ENCODE results near the gene LRRC45.

Gene LRRC45

DNA sequence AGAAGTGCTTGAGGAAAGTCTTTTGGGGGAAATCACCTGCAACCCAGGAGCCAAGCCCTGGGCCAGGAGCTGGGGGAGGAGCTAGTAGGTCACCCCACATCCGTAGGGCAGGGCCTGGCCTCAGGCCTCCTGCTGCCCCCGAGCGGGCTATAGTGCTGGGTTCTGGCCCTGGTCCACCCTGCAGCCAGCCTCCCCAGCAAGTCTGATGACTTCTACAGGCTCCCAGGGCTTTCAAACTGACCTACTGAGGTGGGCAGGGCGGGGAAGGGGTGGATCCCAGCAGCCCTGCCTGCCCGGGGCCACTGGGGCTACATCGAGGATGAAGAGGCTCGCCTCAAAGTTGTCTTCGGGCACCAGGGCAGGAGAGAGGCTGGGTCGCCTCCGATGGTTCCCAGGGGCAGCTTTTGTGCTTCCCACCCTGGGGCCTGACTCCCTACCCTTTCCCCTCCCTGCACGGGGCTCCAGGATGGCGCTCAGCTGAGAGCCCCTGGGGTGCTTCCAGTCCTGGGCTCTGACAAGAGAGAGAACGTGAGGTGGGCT is 5.4 kb upstream of the LRRC45 start:
- Mint-ChIP-seq H3K4me1 (ENCODE audit: low read depth) (peaks cover 7% of the 10 kb centered on the region), H3K27ac (no peak overlapping the region), H3K4me3 (no peak overlapping the region), H3K9me3 (no peaks in the 10 kb centered on the region), H3K27me3 (ENCODE audit: low read depth) (no peaks in the 10 kb centered on the region), H3K36me3 (ENCODE audit: low read depth) (no peaks in the 10 kb centered on the region)
- DNase-seq (ENCODE audit: low spot score): no peak

DNA sequence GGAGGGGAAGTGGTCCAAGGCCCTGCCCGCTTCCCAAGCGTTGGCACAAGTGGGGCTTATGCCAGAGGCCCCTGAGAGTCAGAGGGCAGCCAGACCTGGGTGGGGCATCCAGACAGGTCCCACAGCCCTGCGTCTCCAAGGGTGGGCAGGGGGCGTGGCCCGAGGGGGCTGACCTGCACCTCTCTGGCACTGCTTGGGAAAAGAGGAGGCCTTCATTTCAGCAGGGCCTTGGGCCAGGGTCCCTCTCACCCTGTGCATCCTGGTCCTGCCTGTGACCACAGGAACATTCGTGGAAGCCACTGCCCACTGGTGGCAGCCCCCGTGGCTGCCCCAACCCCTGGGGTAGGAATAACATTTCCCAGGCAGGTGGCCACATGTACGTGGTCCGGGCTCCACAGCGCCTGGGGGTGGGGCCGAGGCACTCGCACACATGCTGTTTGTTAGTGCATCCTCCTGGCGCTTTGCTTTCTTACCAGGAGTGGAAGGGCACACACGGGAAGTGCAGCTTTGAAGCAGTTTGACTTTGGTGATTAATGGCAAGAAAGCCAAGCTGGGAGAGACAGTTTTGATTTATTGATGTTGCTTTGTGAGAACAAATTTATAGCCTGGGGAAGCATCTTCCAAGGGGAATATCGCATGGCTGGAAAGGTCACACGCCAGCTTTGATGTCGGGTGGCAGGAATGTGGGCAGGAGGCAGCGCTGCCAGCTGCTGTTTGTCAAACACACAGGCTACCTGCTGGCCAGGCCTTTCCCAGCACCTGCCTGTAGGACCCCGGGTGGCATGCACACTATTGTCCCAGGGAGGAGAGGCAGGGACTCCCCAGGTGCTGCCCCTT is 4.7 kb upstream of the LRRC45 start:
- Mint-ChIP-seq H3K9me3 (no peaks in the 10 kb centered on the region), H3K36me3 (ENCODE audit: low read depth) (no peaks in the 10 kb centered on the region), H3K4me3 (no peak overlapping the region), H3K27ac (no peak overlapping the region), H3K27me3 (ENCODE audit: low read depth) (no peaks in the 10 kb centered on the region), H3K4me1 (ENCODE audit: low read depth) (peaks cover 7% of the 10 kb centered on the region)
- no peak for DNase-seq (ENCODE audit: low spot score)

DNA sequence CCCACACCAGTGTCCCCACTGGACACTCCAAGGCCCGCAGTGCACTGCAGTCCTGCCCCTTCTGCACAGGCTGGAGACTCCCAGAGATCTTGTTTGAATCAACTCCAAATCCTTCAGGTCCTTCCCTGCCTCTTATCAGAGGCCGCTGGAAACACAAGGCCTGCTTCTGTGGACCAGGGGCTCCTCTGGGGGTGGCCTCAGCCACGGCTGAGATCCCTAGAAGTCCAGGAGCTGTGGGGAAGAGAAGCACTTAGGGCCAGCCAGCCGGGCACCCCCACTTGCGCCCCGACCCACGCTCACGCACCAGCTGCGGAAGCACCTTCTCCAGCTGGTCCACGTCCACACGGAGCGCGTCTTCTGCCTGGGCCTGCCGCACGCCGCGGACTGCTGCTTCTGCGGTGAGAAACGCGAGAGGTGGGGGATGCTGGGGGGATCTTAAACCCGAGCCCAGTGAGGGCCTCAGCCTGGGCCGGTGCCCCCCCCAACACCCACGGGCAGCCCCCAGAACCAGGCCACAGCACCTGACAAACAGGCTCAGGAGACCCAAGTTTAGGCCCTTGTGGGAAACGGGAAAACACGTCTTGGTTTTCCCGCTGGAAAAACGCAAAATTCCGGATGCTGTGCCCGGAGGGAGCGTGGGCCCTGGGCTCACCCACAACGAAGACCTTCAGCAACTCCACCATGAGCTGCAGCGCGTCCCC is 4.0 kb upstream of the LRRC45 start:
- H3K4me1 Mint-ChIP-seq (ENCODE audit: low read depth): peaks cover 12% of the 10 kb centered on the region
- no peak overlapping the region for H3K27ac Mint-ChIP-seq
- no peak overlapping the region for H3K4me3 Mint-ChIP-seq
- H3K9me3 Mint-ChIP-seq: no peaks in the 10 kb centered on the region
- no peaks in the 10 kb centered on the region for H3K27me3 Mint-ChIP-seq (ENCODE audit: low read depth)
- DNase-seq (ENCODE audit: low spot score): no peak
- H3K36me3 Mint-ChIP-seq (ENCODE audit: low read depth): no peaks in the 10 kb centered on the region

DNA sequence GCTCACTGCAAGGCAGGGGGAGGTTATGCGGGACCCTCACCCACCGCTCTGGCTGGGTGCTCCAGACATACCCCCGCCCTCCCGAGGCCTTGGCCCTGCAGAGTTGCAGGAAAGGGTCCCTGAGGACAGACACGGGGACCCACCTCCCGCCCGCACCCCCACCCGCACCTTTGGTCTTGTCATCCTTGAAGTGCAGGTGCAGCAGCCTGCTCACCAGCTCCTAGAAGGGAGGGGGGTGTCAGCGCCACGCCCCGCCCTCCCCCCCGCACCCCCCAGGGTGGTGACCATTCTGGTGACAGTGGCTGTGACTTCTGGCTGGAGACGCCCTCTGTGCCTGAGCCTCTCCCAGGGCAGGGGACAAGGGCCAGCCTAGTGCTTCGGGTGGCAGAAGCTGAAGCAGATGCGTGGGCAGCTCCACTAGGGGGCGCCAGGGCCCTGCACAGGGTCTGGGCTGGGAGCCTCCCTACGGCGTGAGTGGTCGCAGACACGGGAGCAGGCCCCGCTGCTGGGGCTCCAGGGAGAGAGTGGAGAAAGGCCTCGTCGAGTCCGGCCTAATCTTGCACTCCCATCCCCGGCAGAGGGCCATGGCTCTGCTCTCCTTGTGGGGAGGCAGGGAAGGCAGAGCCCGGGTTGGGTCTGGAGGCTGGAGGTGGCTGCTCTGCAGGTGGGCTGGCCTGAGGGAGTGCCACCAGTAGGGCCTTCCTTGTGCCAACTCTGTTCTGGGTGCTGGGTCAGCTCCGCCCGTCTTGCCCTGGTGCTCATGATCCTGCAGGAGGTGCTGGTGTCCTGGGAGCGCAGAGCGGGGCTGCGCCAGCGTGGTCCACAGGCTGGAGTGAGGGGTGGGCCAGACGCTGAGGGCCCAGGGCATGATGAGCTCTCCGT is 3.2 kb upstream of the LRRC45 start:
- H3K4me3 Mint-ChIP-seq: peak overlapping the region; percentile 43

DNA sequence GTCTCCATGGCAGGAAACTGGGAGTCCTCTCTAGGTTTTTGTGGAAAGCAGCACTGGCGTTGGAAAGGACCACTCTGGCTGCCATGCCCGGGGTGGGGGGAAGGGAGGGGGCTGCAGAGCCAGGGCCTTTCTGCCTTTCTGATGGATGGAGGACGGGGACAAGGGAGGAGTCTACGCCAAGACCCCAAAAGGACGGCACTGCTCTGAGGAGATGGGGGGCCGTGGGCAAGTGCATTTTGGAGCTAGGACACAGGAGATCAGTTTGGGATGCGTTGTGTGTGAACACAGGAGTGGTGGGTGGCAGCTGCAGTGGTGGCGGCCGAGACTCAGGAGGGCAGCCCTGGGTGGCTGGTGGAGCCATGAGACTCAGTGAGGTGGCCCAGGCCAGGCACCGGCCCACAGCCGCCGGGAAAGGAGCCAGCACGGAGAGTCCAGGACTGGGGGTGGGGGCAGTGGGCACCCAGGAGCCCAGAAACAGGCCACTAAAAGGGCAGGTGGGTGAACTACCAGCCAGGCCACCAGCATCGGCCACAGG is 2.5 kb upstream of the LRRC45 start:
- no peaks in the 10 kb centered on the region for H3K27me3 Mint-ChIP-seq (ENCODE audit: low read depth)
- DNase-seq (ENCODE audit: low spot score): no peak
- H3K4me3 Mint-ChIP-seq: peak overlapping the region; percentile 18
- H3K27ac Mint-ChIP-seq: peak overlapping the region; percentile 20
- peaks cover 15% of the 10 kb centered on the region for H3K4me1 Mint-ChIP-seq (ENCODE audit: low read depth)
- H3K9me3 Mint-ChIP-seq: no peaks in the 10 kb centered on the region
- H3K36me3 Mint-ChIP-seq (ENCODE audit: low read depth): peaks cover 2% of the 10 kb centered on the region

More for the DNA sequence above, 3.2 kb upstream of the LRRC45 start:
- peak; percentile 63 for DNase-seq (ENCODE audit: low spot score)
- Mint-ChIP-seq H3K27me3 (ENCODE audit: low read depth) (no peaks in the 10 kb centered on the region), H3K27ac (no peak overlapping the region), H3K4me1 (ENCODE audit: low read depth) (peaks cover 15% of the 10 kb centered on the region), H3K9me3 (no peaks in the 10 kb centered on the region), H3K36me3 (ENCODE audit: low read depth) (no peaks in the 10 kb centered on the region)

DNA sequence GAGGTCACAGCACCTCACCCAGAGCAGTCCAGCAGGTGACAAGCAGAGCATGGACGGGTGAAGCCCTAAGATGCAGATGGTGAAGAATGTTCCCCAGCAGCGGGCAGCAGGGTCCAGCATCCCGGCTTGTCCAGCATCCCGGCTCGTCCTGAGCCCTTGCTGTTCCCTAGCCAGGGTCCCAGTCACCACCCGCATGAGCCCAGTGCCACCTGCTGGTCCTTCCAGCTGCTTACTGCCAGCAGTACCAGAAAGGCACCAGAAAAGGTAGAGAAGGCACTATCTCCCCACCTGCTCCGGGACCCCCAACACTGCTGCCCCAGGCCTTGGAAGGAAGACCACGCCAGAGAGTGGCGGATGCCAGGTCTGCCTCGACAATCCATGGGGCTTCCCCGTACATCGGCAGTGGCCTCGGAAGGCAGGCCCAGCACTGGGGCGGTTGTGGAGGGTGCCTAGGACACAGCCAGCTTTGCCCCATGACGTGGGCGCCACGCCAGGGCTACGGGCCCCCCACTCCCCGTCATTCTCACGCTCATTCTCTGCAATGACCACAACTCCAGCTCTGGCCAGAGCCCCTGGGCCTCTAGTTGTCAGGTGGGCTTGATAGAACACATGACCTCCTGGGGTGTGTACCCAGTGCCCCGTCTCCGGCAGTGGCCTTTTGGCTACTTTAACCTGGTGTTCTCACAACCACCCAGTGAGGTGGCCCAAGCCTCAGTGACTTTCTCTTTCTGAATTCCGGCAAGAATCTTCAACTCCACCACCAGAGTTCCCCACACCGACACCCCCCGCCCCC is 1.8 kb upstream of the LRRC45 start:
- H3K4me1 Mint-ChIP-seq (ENCODE audit: low read depth): peaks cover 15% of the 10 kb centered on the region
- peak overlapping the region; percentile 69 for H3K27ac Mint-ChIP-seq
- H3K9me3 Mint-ChIP-seq: no peaks in the 10 kb centered on the region
- H3K4me3 Mint-ChIP-seq: peak overlapping the region; percentile 87
- peak; percentile 40 for DNase-seq (ENCODE audit: low spot score)
- H3K27me3 Mint-ChIP-seq (ENCODE audit: low read depth): no peaks in the 10 kb centered on the region
- peaks cover 2% of the 10 kb centered on the region for H3K36me3 Mint-ChIP-seq (ENCODE audit: low read depth)

DNA sequence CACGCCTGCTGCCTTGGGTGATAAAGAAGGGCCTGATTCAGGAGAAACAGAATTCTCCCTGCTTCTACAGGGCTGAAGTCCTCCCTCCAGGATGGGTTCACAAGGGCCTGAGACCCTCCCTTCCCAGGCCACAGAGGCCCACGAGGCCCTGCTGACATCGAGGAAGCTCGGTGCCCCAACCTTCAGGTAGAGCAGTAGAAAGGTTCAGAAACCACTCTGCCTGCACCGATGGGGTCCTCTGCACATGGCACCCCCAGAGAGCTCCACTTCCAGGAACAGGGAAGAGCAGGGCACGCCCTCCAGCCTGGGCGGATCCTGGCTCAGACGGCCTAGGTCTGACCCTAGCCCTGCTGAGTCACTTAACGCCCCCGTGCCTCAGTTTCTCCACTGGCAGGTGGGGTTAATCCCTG is 1.2 kb upstream of the LRRC45 start:
- Mint-ChIP-seq H3K27me3 (ENCODE audit: low read depth) (no peaks in the 10 kb centered on the region), H3K4me1 (ENCODE audit: low read depth) (peaks cover 15% of the 10 kb centered on the region)

DNA sequence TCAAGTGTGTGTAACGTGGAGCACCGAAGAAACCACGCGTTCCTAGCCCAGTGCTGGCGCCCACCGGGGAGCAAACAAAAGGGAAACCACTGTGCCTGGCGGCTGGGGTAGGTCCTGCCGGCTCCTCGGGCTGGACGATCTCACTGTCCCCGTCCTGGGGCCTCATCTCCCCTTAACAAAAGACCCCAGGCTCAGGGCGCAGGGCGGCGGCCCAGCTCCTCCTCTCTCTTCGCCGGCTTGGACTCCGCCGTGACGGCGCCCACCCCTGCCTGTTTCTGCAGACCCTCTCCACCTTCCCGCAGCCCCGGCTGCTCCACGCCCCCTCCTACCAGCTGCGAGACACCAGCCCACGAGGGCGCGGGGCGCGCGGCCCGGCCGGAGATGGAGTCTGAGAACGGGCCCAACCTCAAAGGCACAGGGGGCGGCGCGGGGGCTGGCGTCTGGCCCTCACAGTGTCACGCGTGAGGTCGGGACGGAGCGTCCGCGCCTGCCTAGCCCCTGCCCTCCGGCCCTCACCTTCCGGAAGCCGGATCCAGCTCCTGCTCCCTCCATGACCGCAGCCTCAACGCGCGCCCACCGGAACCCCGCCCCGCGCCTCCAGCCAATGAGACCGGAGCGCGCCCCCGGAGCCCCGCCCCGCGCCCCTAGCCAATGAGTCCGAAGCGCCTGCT is 660 bp upstream of the LRRC45 start, which contains the start of gene CENPX:
CENPX (minus strand) TSS at position 569 of the 671 bp plus-strand sequence; CDS start at position 552, 17 bp downstream.
- peaks cover 2% of the 10 kb centered on the region for H3K36me3 Mint-ChIP-seq (ENCODE audit: low read depth)
- H3K27ac Mint-ChIP-seq: peak within 1 kb of the TSS; percentile 69
- H3K9me3 Mint-ChIP-seq: no peaks in the 10 kb centered on the region
- H3K4me1 Mint-ChIP-seq (ENCODE audit: low read depth): peaks cover 19% of the 10 kb centered on the region
- H3K4me3 Mint-ChIP-seq: peak within 1 kb of the TSS; percentile 89
- H3K27me3 Mint-ChIP-seq (ENCODE audit: low read depth): no peaks in the 10 kb centered on the region
- no peak for DNase-seq (ENCODE audit: low spot score)

More for the DNA sequence above, 1.2 kb upstream of the LRRC45 start:
- H3K9me3 Mint-ChIP-seq: no peaks in the 10 kb centered on the region
- H3K36me3 Mint-ChIP-seq (ENCODE audit: low read depth): peaks cover 2% of the 10 kb centered on the region
- DNase-seq (ENCODE audit: low spot score): no peak
- H3K4me3 Mint-ChIP-seq: peak overlapping the region; percentile 87
- peak overlapping the region; percentile 31 for H3K27ac Mint-ChIP-seq

DNA sequence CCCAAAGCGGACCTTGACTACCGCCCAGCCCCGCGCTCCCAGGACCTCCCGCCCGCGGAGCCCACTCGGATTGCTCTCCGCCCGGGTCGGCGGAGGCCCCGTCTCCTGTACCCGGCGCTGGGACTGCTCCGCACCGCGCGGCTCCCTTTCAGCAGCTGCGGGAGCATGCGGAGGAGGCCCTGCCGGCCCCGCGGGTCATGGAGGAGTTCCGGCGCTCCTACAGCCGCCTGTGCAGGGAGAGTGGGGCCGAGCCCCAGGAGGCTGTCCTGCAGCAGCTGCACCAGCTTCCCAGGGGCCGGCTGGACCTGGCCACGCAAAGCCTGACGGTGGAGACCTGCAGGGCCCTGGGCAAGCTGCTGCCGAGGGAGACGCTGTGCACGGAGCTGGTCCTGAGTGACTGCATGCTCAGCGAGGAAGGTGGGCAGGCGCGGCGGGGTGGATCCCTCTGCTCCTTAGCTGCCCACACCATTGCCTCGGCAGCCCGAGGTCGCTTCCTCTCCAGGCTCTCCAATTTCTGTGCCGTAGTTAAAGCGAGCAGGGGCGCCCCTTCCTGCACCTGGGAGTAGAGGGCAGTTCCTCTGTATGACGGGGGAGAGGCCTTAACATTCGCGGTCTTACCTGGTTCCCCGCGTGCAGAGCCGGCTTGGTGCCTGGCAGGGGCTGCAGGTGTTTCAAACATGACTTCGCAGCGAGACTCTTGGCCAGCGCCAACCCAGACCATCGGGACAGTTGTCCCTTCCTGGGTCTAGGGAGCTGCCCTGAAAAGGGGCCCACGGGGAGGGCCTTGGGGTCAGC is 539 bp downstream of the LRRC45 start:
- no peak for DNase-seq (ENCODE audit: low spot score)
- peaks cover 21% of the 10 kb centered on the region for H3K4me1 Mint-ChIP-seq (ENCODE audit: low read depth)
- no peak overlapping the region for H3K27ac Mint-ChIP-seq
- H3K27me3 Mint-ChIP-seq (ENCODE audit: low read depth): no peaks in the 10 kb centered on the region
- peaks cover 5% of the 10 kb centered on the region for H3K36me3 Mint-ChIP-seq (ENCODE audit: low read depth)
- H3K9me3 Mint-ChIP-seq: no peaks in the 10 kb centered on the region
- H3K4me3 Mint-ChIP-seq: peak overlapping the region; percentile 89

DNA sequence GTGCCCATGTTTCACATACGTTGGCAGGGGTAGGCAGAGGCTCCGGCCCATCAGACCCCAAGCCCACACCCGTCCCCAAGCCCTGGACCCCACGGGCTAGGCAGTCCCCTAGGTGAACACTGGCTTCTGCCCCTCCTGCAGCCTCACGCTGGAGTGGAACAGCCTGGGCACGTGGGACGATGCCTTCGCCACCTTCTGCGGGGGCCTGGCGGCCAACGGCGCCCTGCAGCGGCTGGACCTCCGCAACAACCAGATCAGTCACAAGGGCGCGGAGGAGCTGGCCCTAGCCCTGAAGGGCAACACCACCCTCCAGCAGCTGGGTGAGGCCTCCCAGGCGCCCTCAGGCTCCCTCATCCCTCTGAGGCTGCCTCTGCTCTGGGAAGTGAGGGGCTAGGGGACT is 1.8 kb downstream of the LRRC45 start:
- peaks cover 21% of the 10 kb centered on the region for H3K4me1 Mint-ChIP-seq (ENCODE audit: low read depth)
- no peaks in the 10 kb centered on the region for H3K9me3 Mint-ChIP-seq
- H3K4me3 Mint-ChIP-seq: no peak overlapping the region
- no peak for DNase-seq (ENCODE audit: low spot score)
- no peaks in the 10 kb centered on the region for H3K27me3 Mint-ChIP-seq (ENCODE audit: low read depth)
- H3K27ac Mint-ChIP-seq: no peak overlapping the region
- H3K36me3 Mint-ChIP-seq (ENCODE audit: low read depth): peaks cover 9% of the 10 kb centered on the region

DNA sequence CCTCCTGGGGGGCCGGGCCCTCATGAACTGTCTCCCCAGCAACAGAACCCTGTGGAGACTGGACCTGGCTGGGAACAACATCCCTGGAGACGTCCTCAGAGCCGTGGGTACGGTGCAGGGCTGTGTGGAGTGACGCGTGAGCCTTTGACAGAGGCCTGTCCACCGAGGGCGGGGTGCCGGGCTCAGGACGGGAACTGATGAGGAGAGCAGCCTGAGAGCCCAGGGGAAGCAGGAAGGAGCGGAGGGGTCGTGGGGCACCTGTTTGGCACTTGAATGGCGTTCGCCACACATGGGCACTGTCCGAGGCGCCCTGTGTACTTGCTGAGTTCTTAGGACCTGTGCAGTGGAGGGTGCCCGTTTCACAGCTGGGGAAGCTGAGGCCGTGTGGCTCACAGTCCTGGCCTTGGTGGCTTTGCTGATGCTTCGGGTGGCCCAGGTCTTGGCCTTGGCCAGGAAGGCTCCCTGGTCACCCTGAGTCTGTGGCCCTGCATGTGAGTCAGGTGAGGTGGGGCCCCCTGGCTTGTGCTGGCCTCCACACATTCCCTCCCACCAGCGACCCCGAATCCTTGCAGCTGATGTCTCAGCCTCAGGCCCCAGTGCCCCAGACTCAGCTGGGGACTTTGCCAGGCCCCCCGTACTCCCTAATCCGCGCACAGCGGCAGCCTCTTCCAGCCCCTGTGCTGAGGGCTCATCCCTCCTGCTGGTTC is 2.4 kb downstream of the LRRC45 start:
- H3K27ac Mint-ChIP-seq: no peak overlapping the region
- peaks cover 21% of the 10 kb centered on the region for H3K4me1 Mint-ChIP-seq (ENCODE audit: low read depth)
- H3K9me3 Mint-ChIP-seq: no peaks in the 10 kb centered on the region
- DNase-seq (ENCODE audit: low spot score): no peak
- peaks cover 9% of the 10 kb centered on the region for H3K36me3 Mint-ChIP-seq (ENCODE audit: low read depth)
- peak overlapping the region; percentile 26 for H3K4me3 Mint-ChIP-seq
- H3K27me3 Mint-ChIP-seq (ENCODE audit: low read depth): no peaks in the 10 kb centered on the region
